GM19239 (cell line): ENCODE measurements around the gene NEURL3.

Source experiments
- DNase-seq: peaks from one replicate; pipeline ENCODE4 v3.0.0; 2011; ENCODE audit warnings: low spot score; ENCODE audit not compliant: insufficient read length
- FAIRE-seq: peaks from 2 replicates; lab custom pipeline; 2011; peaks lifted over from hg19 to GRCh38; lab: Jason Lieb, UNC

Gene NEURL3

DNA sequence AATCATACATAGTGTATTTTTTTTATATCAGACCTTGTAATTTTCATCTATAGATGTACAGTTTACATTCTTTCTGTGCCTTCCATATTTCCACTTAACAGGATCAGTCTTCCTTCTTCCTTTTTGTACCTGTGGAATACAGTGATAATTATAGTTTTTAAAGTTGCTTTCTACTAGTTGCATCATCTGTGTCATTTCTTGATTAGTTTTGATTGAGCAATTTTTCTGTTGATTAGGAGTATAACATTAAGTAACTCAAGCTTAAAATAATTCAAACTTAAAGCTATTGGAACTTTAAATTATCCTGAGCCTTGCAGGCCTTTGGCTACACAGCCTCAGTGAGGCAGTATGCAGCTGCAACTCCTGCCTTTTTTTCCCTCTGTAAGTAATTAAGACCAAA lies 57.4 kb downstream of the NEURL3 start:
- DNase-seq (no peak), FAIRE-seq (no peak)
